Left cardiac atrium (tissue), 4 donors: ENCODE results near the gene PANK3. TPM values are rescaled to one million over a fixed set of nuclear protein-coding genes. Genes with fewer than 3 reads are reported as not detected.
A peak's percentile ranks its signal among the peaks of the same experiment; 100 is the strongest.
"Not testable (repeated sequence)": the region's sequence is repeated elsewhere in the genome, so short reads cannot be mapped to it uniquely, and the experiment has no call there.

Source experiments
- ATAC-seq, 2 donors: fragments of 200-7000 bp; cut with Tn5 transposase; one replicate each; pipeline ENCODE4 v1.9.1; 2020; ENCODE audit warnings: mild to moderate bottlenecking in 2 of 2, moderate library complexity in 2 of 2
- DNase-seq: peaks from one replicate; pipeline ENCODE4 v3.0.0-alpha.2; 2020
- intact Hi-C, 2 donors: fragments of 100-400 bp; cut with DNase I; formaldehyde crosslinking; loops; one replicate each; pipeline versions ENCODE4 v1.14.1 to v1.15.1; 2022 to 2023
- total RNA-seq, 2 donors: library from RNA; stranded (reverse); fragmentation: NEBNext Ultra II Directional; extraction: Animal tissue kit (Norgen Biotek cat#: 25700); gene quantifications; one replicate each; pipeline ENCODE4 v1.2.1, GENCODE V29; 2021
- donor health status: DM: no; HTN: yes; CAD: no.
- donor health status: DM: no; HTN: yes; CAD: no; lungs with severe emphysema.
- donor health status: DM: yes; HTN: yes; CAD: no.
- donor health status: Dilated cardiomyopathy.

The PANK3 gene
- total RNA-seq, 2 donors from 2014 or later = 29.9 to 49.2 TPM

GRCh38 chr5:168598639-168599038 lies 19.5 kb upstream of the PANK3 start:
- ATAC-seq (no peak), DNase-seq (no peak)
- intact Hi-C loops = no loop called here

- DNase-seq = no peak
- intact Hi-C loops = no loop called here
- no peak for ATAC-seq
These were observed 17.8 kb upstream of the PANK3 start for GRCh38 chr5:168596927-168597326.

GRCh38 chr5:168596122-168596521 lies 17.0 kb upstream of the PANK3 start:
- DNase-seq, ATAC-seq, intact Hi-C loops: not testable (repeated sequence)

- ATAC-seq = peak; percentile 52 to 55
- intact Hi-C loops = no loop called here
- DNase-seq = peak; percentile 44
These were observed 12.8 kb upstream of the PANK3 start for GRCh38 chr5:168592014-168592368.

GRCh38 chr5:168591302-168592013 lies 12.3 kb upstream of the PANK3 start:
- DNase-seq (no peak), ATAC-seq (no peak)
- intact Hi-C loops = no loop called here

GRCh38 chr5:168590666-168591065 lies 11.5 kb upstream of the PANK3 start:
- no peak for ATAC-seq
- intact Hi-C loops = no loop called here
- no peak for DNase-seq

- intact Hi-C loops = no loop called here
- ATAC-seq (no peak), DNase-seq (no peak)
These were observed 8.8 kb upstream of the PANK3 start for GRCh38 chr5:168587987-168588386.

GRCh38 chr5:168585119-168585856 lies 6.1 kb upstream of the PANK3 start:
- DNase-seq (no peak), ATAC-seq (no peak)

GRCh38 chr5:168583742-168584482 lies 4.7 kb upstream of the PANK3 start:
- intact Hi-C loops = no loop called here
- no peak for ATAC-seq

More at GRCh38 chr5:168585119-168585856, 6.1 kb upstream of the PANK3 start:
- intact Hi-C loops = no loop called here

GRCh38 chr5:168580814-168581469 lies 1.8 kb upstream of the PANK3 start:
- DNase-seq, ATAC-seq, intact Hi-C loops: not testable (repeated sequence)

More at GRCh38 chr5:168583742-168584482, 4.7 kb upstream of the PANK3 start:
- no peak for DNase-seq

GRCh38 chr5:168580227-168580508 lies 1.0 kb upstream of the PANK3 start:
- DNase-seq = no peak
- ATAC-seq = no peak
- intact Hi-C loops = no loop called here

- peak; percentile 99 for DNase-seq
- ATAC-seq = peak; percentile 97 to 99
- intact Hi-C loops = no loop called here
These were observed 489 bp upstream of the PANK3 start for GRCh38 chr5:168579488-168580226.

- DNase-seq = no peak
- intact Hi-C loops = no loop called here
- ATAC-seq = no peak
These were observed 1.2 kb downstream of the PANK3 start for GRCh38 chr5:168578006-168578405.

GRCh38 chr5:168575391-168576372 lies 3.5 kb downstream of the PANK3 start:
- ATAC-seq (no peak), DNase-seq (no peak)
- intact Hi-C loops = no loop called here

GRCh38 chr5:168574156-168574555 lies 5.0 kb downstream of the PANK3 start:
- ATAC-seq, DNase-seq, intact Hi-C loops: not testable (repeated sequence)

- intact Hi-C loops, ATAC-seq, DNase-seq: not testable (repeated sequence)
These were observed 5.5 kb downstream of the PANK3 start for GRCh38 chr5:168573663-168574062.

GRCh38 chr5:168570490-168571328 lies 8.5 kb downstream of the PANK3 start:
- intact Hi-C loops = no loop called here
- ATAC-seq (no peak), DNase-seq (no peak)
